ENCODE measurements around the gene PSME1.

Gene PSME1

GRCh38 chr14:24162093-24162492, 26.1 kb downstream of the PSME1 start:
- H3K27me3 ChIP-seq (ENCODE audit: control insufficient read depth, insufficient read depth, low read length), result no peaks in the 10 kb centered on the region
- H3K27ac ChIP-seq (ENCODE audit: low read depth, low read length), result no peak overlapping the region
- no peaks in the 10 kb centered on the region for H3K9me3 ChIP-seq (ENCODE audit: control insufficient read depth, insufficient read depth, low read length)
- H3K4me1 ChIP-seq (ENCODE audit: control insufficient read depth, insufficient read depth, low read length), result peaks cover 11% of the 10 kb centered on the region; the same call in 1 of the 2 replicates
- no peak overlapping the region for H3K9ac ChIP-seq (ENCODE audit: low read depth, low read length)
- H3K4me3 ChIP-seq (ENCODE audit: low read depth, low read length), result no peak overlapping the region
- peaks cover 56% of the 10 kb centered on the region for H3K36me3 ChIP-seq (ENCODE audit: control insufficient read depth, insufficient read depth, low read length)

- Histone ChIP-seq H3K4me3 (ENCODE audit: low read depth, low read length) (no peak overlapping the region), H3K27me3 (ENCODE audit: control insufficient read depth, insufficient read depth, low read length) (no peaks in the 10 kb centered on the region), H3K9me3 (ENCODE audit: control insufficient read depth, insufficient read depth, low read length) (no peaks in the 10 kb centered on the region), H3K9ac (ENCODE audit: low read depth, low read length) (no peak overlapping the region), H3K27ac (ENCODE audit: low read depth, low read length) (no peak overlapping the region), H3K36me3 (ENCODE audit: control insufficient read depth, insufficient read depth, low read length) (peaks cover 39% of the 10 kb centered on the region), H3K4me1 (ENCODE audit: control insufficient read depth, insufficient read depth, low read length) (peaks cover 11% of the 10 kb centered on the region; the same call in 1 of the 2 replicates)
Measured at GRCh38 chr14:24164518-24164991, 28.6 kb downstream of the PSME1 start.

DNA sequence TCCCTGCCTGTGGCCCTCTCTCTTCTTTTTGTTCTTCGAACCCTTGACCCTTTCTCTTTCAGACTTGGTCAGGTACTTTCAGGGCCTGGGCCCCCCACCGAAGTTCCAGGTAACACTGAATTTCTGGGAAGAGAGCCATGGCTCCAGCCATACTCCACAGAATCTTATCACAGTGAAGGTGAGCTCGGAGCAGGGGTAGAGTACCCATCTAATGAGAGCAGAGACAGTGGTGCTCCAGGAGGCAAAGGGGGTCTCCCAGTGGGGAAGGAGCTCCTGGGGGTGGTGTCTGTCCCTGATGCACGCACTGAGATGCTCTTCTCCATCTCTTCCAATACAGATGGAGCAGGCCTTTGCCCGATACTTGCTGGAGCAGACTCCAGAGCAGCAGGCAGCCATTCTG, 29.8 kb downstream of the PSME1 start:
- H3K27me3 ChIP-seq (ENCODE audit: control insufficient read depth, insufficient read depth, low read length), result no peaks in the 10 kb centered on the region
- H3K4me3 ChIP-seq (ENCODE audit: low read depth, low read length), result no peak overlapping the region
- no peaks in the 10 kb centered on the region for H3K9me3 ChIP-seq (ENCODE audit: control insufficient read depth, insufficient read depth, low read length)
- H3K4me1 ChIP-seq (ENCODE audit: control insufficient read depth, insufficient read depth, low read length), result peaks cover 9% of the 10 kb centered on the region; the same call in 1 of the 2 replicates
- peaks cover 27% of the 10 kb centered on the region for H3K36me3 ChIP-seq (ENCODE audit: control insufficient read depth, insufficient read depth, low read length)
- H3K9ac ChIP-seq (ENCODE audit: low read depth, low read length), result no peak overlapping the region
- H3K27ac ChIP-seq (ENCODE audit: low read depth, low read length), result no peak overlapping the region

DNA sequence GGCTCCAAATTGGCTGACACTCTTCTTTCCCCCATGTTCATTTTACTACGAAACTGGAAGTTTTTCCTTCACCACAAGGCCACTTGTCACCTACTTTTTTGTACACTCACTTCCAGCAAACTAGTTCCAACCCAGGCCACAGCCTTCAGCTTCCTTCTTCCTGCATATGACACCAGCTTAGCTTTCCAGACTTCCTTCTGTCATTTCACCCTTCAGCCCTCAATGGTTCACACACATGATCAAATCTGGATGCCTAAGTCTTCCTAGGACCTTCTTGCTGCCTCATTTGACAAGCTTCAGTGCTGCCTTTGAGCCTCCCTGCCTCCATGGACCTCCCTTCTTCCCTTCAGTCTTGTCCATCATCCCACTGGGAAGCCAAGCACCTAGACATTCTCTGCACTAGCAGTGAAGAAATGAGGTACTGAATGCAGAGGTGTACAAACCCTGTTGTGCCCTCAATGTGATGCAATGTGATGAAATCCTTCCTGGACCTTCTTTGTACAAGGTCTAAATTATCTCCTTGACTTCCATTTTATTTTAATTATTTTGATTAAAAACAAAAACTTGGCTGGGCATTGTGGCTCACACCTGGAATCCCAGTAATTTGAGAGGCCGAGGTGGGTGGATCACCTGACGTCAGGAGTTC, 31.6 kb downstream of the PSME1 start:
- Histone ChIP-seq H3K9ac (ENCODE audit: low read depth, low read length) (no peak overlapping the region), H3K36me3 (ENCODE audit: control insufficient read depth, insufficient read depth, low read length) (peaks cover 26% of the 10 kb centered on the region)

GRCh38 chr14:24171422-24172260, 35.6 kb downstream of the PSME1 start, which contains the start of gene REC8:
REC8 (plus strand) TSS chr14:24172080; CDS start chr14:24172553, 473 bp downstream.
- Histone ChIP-seq H3K4me3 (ENCODE audit: low read depth, low read length) (peak within 1 kb of the TSS; percentile 78), H3K4me1 (ENCODE audit: control insufficient read depth, insufficient read depth, low read length) (0 out of 2 replicates have a peak, but pooled peaks cover 6% of the 10 kb centered on the region), H3K36me3 (ENCODE audit: control insufficient read depth, insufficient read depth, low read length) (peaks cover 15% of the 10 kb centered on the region), H3K27me3 (ENCODE audit: control insufficient read depth, insufficient read depth, low read length) (no peaks in the 10 kb centered on the region), H3K9ac (ENCODE audit: low read depth, low read length) (0 out of 2 replicates have a peak within 1 kb of the TSS, but pooled peaks have one; percentile 15), H3K9me3 (ENCODE audit: control insufficient read depth, insufficient read depth, low read length) (no peaks in the 10 kb centered on the region), H3K27ac (ENCODE audit: low read depth, low read length) (peak within 1 kb of the TSS; percentile 50)

More for the DNA sequence above, 31.6 kb downstream of the PSME1 start:
- Histone ChIP-seq H3K9me3 (ENCODE audit: control insufficient read depth, insufficient read depth, low read length) (no peaks in the 10 kb centered on the region), H3K4me3 (ENCODE audit: low read depth, low read length) (no peak overlapping the region), H3K4me1 (ENCODE audit: control insufficient read depth, insufficient read depth, low read length) (0 out of 2 replicates have a peak, but pooled peaks cover 6% of the 10 kb centered on the region), H3K27ac (ENCODE audit: low read depth, low read length) (no peak overlapping the region), H3K27me3 (ENCODE audit: control insufficient read depth, insufficient read depth, low read length) (no peaks in the 10 kb centered on the region)

DNA sequence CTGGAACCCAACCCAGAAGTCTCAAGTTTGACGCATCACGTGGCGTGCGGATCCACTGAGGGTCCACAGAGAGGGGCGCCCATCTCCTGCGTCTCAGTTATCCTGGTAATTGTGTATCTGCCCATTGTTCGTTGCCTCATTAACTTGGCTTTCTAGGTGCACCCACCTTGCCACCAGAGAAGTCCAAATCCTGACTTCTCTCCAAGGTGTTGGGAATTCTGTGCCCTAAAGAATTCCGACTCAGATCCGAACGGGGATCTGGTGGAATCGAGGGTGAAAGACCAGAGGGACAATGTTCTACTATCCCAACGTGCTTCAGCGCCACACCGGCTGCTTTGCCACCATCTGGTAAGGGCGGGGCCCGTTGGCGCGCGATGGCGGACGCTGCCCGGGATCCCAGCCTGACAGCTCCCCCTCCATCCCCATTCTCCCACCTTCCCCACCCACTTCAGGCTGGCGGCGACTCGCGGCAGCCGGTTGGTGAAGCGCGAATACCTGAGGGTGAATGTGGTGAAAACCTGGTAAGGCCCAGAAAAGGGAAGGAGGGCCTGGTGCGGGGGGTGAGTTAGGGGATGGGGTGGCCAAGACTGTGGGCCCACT, 36.4 kb downstream of the PSME1 start:
- peak overlapping the region; percentile 50 for H3K27ac ChIP-seq (ENCODE audit: low read depth, low read length)
- H3K4me3 ChIP-seq (ENCODE audit: low read depth, low read length), result peak overlapping the region; percentile 78
- 0 out of 2 replicates have a peak overlapping the region, but pooled peaks have one; percentile 15 for H3K9ac ChIP-seq (ENCODE audit: low read depth, low read length)

DNA sequence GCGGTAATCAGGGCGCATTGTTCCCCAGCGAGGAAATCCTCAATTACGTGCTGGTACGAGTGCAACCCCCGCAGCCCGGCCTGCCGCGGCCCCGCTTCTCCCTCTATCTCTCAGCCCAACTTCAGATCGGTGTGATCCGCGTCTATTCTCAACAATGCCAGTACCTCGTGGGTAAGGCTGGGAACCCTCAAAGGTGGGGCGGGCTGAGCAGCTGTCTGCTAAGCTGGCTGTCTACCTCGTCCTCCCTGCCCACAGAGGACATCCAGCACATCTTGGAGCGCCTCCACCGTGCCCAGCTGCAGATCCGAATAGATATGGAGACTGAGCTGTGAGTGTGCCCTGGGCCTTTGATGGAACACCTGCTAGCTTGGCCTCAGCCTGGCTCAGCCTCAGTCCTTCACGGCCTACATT, 36.9 kb downstream of the PSME1 start:
- no peak overlapping the region for H3K9ac ChIP-seq (ENCODE audit: low read depth, low read length)
- H3K4me3 ChIP-seq (ENCODE audit: low read depth, low read length), result peak overlapping the region; percentile 78
- no peak overlapping the region for H3K27ac ChIP-seq (ENCODE audit: low read depth, low read length)
- H3K9me3 ChIP-seq (ENCODE audit: control insufficient read depth, insufficient read depth, low read length), result no peaks in the 10 kb centered on the region
- H3K36me3 ChIP-seq (ENCODE audit: control insufficient read depth, insufficient read depth, low read length), result peaks cover 28% of the 10 kb centered on the region
- H3K27me3 ChIP-seq (ENCODE audit: control insufficient read depth, insufficient read depth, low read length), result no peaks in the 10 kb centered on the region
- H3K4me1 ChIP-seq (ENCODE audit: control insufficient read depth, insufficient read depth, low read length), result 0 out of 2 replicates have a peak, but pooled peaks cover 6% of the 10 kb centered on the region

More for the DNA sequence above, 36.4 kb downstream of the PSME1 start:
- peaks cover 22% of the 10 kb centered on the region for H3K36me3 ChIP-seq (ENCODE audit: control insufficient read depth, insufficient read depth, low read length)
- H3K4me1 ChIP-seq (ENCODE audit: control insufficient read depth, insufficient read depth, low read length), result 0 out of 2 replicates have a peak, but pooled peaks cover 6% of the 10 kb centered on the region
- no peaks in the 10 kb centered on the region for H3K9me3 ChIP-seq (ENCODE audit: control insufficient read depth, insufficient read depth, low read length)
- no peaks in the 10 kb centered on the region for H3K27me3 ChIP-seq (ENCODE audit: control insufficient read depth, insufficient read depth, low read length)

- Histone ChIP-seq H3K9ac (ENCODE audit: low read depth, low read length) (no peak overlapping the region), H3K9me3 (ENCODE audit: control insufficient read depth, insufficient read depth, low read length) (no peaks in the 10 kb centered on the region), H3K27me3 (ENCODE audit: control insufficient read depth, insufficient read depth, low read length) (no peaks in the 10 kb centered on the region), H3K4me1 (ENCODE audit: control insufficient read depth, insufficient read depth, low read length) (0 out of 2 replicates have a peak, but pooled peaks cover 6% of the 10 kb centered on the region), H3K27ac (ENCODE audit: low read depth, low read length) (no peak overlapping the region), H3K36me3 (ENCODE audit: control insufficient read depth, insufficient read depth, low read length) (peaks cover 64% of the 10 kb centered on the region), H3K4me3 (ENCODE audit: low read depth, low read length) (no peak overlapping the region)
Measured at GRCh38 chr14:24176599-24176998, 40.6 kb downstream of the PSME1 start.

DNA sequence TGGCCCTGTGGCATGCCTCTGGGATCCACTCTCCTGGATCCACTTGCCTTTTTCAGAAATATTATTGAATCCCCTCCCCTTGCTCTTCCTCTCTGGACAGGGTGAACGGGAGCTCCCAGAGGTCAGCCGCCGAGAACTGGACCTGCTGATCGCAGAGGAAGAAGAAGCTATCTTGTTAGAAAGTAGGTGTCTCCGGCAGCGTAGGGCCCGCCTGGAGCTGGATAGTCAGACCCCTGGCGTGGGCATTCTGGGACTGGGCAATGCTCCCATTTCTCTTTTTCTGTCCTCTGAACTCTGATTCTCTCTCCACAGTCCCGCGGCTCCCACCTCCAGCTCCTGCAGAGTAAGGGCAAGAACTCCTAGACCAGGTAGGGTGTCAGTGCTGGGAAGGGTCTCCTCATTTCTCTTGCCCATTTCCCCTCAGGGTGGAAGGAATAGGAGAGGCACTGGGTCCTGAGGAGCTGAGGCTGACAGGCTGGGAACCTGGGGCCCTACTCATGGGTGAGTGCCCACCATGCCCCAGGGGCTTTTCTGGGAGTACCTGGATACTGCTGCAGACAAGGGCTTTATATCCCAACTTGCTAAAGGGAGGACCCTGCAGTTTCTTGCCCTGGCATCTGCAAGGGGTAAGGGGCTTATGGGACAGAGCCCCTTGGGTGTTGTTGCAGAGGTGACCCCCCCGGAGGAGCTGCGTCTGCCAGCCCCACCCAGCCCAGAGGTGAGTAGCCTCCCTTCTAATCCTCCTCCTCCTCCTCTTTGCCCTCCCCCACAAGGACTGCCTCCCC, 41.2 kb downstream of the PSME1 start:
- Histone ChIP-seq H3K4me1 (ENCODE audit: control insufficient read depth, insufficient read depth, low read length) (0 out of 2 replicates have a peak, but pooled peaks cover 4% of the 10 kb centered on the region), H3K9ac (ENCODE audit: low read depth, low read length) (no peak overlapping the region), H3K4me3 (ENCODE audit: low read depth, low read length) (no peak overlapping the region), H3K9me3 (ENCODE audit: control insufficient read depth, insufficient read depth, low read length) (no peaks in the 10 kb centered on the region), H3K27me3 (ENCODE audit: control insufficient read depth, insufficient read depth, low read length) (no peaks in the 10 kb centered on the region), H3K36me3 (ENCODE audit: control insufficient read depth, insufficient read depth, low read length) (peaks cover 70% of the 10 kb centered on the region), H3K27ac (ENCODE audit: low read depth, low read length) (no peak overlapping the region)

DNA sequence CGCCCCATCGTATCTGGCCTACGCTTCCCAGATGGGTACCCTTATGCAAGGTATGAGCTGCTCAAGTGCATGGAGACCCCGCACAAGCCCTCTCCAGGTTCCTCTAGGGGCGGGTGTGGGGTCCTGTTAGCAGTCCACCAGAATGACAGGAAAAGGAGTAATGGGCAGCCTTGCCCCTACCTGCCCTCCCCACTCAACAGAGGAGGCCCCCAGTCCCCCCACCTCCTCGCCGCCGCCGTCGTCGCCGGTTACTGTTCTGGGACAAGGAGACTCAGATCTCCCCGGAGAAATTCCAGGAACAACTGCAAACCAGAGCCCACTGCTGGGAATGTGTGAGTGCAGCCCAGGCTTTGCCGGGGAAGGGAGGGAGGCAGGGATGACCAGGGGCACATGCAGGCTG, 41.9 kb downstream of the PSME1 start:
- Histone ChIP-seq H3K36me3 (ENCODE audit: control insufficient read depth, insufficient read depth, low read length) (peaks cover 77% of the 10 kb centered on the region), H3K27me3 (ENCODE audit: control insufficient read depth, insufficient read depth, low read length) (no peaks in the 10 kb centered on the region), H3K9me3 (ENCODE audit: control insufficient read depth, insufficient read depth, low read length) (no peaks in the 10 kb centered on the region), H3K27ac (ENCODE audit: low read depth, low read length) (no peak overlapping the region), H3K9ac (ENCODE audit: low read depth, low read length) (no peak overlapping the region), H3K4me3 (ENCODE audit: low read depth, low read length) (no peak overlapping the region), H3K4me1 (ENCODE audit: control insufficient read depth, insufficient read depth, low read length) (no peaks in the 10 kb centered on the region)

All from HUES48 (cell line).